Activated naive CD4-positive, alpha-beta T cell treated with anti-CD3 and anti-CD28 coated beads for 36 hours (primary cell): Measurements from ENCODE around the gene DNAJC27. TPM values are rescaled to one million over a fixed set of nuclear protein-coding genes. Genes with fewer than 3 reads are reported as not detected.

Source experiments
- CTCF ChIA-PET: fragments of 350-600 bp; sonication (Branson Sonifier 250); formaldehyde crosslinking; loops from one replicate; lab custom pipeline; 2021; ENCODE audit warnings: antibody characterized with exemption; lab: Charles Lee
- DNase-seq: peaks from one replicate; pipeline ENCODE4 v3.0.0-alpha.2; 2020
- H3K27ac Mint-ChIP-seq: one replicate; pipeline ENCODE4 v1.8.0; 2021; ENCODE audit warnings: mild to moderate bottlenecking, mixed read lengths
- H3K27me3 Mint-ChIP-seq: one replicate; pipeline ENCODE4 v1.8.0; 2021; ENCODE audit warnings: low read depth, mixed read lengths
- H3K36me3 Mint-ChIP-seq: one replicate; pipeline ENCODE4 v1.8.0; 2021; ENCODE audit warnings: low read depth, mixed read lengths
- H3K4me1 Mint-ChIP-seq: one replicate; pipeline ENCODE4 v1.8.0; 2021; ENCODE audit warnings: low read depth, mixed read lengths
- H3K4me3 Mint-ChIP-seq: one replicate; pipeline ENCODE4 v1.8.0; 2021; ENCODE audit warnings: mild to moderate bottlenecking, moderate library complexity, mixed read lengths
- H3K9me3 Mint-ChIP-seq: one replicate; pipeline ENCODE4 v1.8.0; 2021; ENCODE audit warnings: mixed read lengths
- intact Hi-C: fragments of 100-400 bp; cut with micrococcal nuclease; formaldehyde crosslinking; loops from one replicate; pipeline ENCODE4 v1.15.1; 2023
- total RNA-seq, 2 experiments: library from RNA; stranded (reverse); gene quantifications; one replicate each; pipeline ENCODE4 v1.2.3, GENCODE V29; 2021

DNAJC27 gene
- total RNA-seq, 2 experiments from 2014 or later: 5.3 to 6.0 TPM

- H3K27me3 Mint-ChIP-seq: no peaks in the 10 kb centered on the region
- intact Hi-C loops: no loop called here
- no peak for DNase-seq
- no peaks in the 10 kb centered on the region for H3K9me3 Mint-ChIP-seq
- H3K4me1 Mint-ChIP-seq: peaks cover 26% of the 10 kb centered on the region
- CTCF ChIA-PET: no interaction called here
- H3K36me3 Mint-ChIP-seq: peaks cover 52% of the 10 kb centered on the region
- H3K4me3 Mint-ChIP-seq: no peak overlapping the region
- H3K27ac Mint-ChIP-seq: no peak overlapping the region
These were observed 56.6 kb downstream of the DNAJC27 start for GRCh38 chr2:24915175-24915574.

DNA sequence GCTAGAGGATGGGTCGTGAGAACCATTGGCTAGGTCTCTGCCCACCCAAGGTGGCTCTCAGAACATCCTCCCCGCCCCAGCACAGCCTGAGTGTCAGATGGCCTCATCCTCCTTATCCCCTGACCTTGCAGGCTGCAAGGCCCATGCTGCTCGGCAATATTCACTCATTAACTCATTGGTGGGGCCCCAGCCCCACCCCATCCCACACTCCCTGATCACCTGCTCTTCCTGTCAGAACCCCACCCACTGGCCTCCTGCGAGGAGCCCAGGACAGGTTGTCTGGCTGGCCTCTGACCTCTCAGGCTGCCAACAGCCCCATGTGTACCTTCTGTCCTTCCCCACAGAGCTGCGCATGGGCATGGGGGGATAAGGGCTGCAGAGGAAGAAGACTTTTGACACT is 57.0 kb downstream of the DNAJC27 start:
- intact Hi-C loops: no loop called here
- Mint-ChIP-seq H3K36me3 (peaks cover 56% of the 10 kb centered on the region), H3K27ac (no peak overlapping the region), H3K4me1 (peaks cover 28% of the 10 kb centered on the region), H3K27me3 (no peaks in the 10 kb centered on the region), H3K4me3 (no peak overlapping the region), H3K9me3 (no peaks in the 10 kb centered on the region)
- DNase-seq: no peak
- CTCF ChIA-PET: no interaction called here

GRCh38 chr2:24913911-24914310 is 57.8 kb downstream of the DNAJC27 start:
- Mint-ChIP-seq H3K4me3 (no peak overlapping the region), H3K27me3 (no peaks in the 10 kb centered on the region), H3K4me1 (peaks cover 25% of the 10 kb centered on the region), H3K9me3 (no peaks in the 10 kb centered on the region), H3K27ac (no peak overlapping the region), H3K36me3 (peaks cover 58% of the 10 kb centered on the region)
- intact Hi-C loops: no loop called here
- no peak for DNase-seq
- CTCF ChIA-PET: no interaction called here

GRCh38 chr2:24912986-24913385 is 58.8 kb downstream of the DNAJC27 start:
- DNase-seq: no peak
- H3K36me3 Mint-ChIP-seq: peaks cover 56% of the 10 kb centered on the region
- CTCF ChIA-PET: no interaction called here

GRCh38 chr2:24912523-24912922 is 59.2 kb downstream of the DNAJC27 start:
- no peaks in the 10 kb centered on the region for H3K9me3 Mint-ChIP-seq
- intact Hi-C loops: no loop called here
- H3K4me1 Mint-ChIP-seq: peaks cover 17% of the 10 kb centered on the region
- H3K4me3 Mint-ChIP-seq: no peak overlapping the region
- CTCF ChIA-PET: no interaction called here
- no peak for DNase-seq
- H3K36me3 Mint-ChIP-seq: peaks cover 52% of the 10 kb centered on the region
- H3K27ac Mint-ChIP-seq: no peak overlapping the region
- H3K27me3 Mint-ChIP-seq: no peaks in the 10 kb centered on the region

More at GRCh38 chr2:24912986-24913385, 58.8 kb downstream of the DNAJC27 start:
- Mint-ChIP-seq H3K4me1 (peaks cover 22% of the 10 kb centered on the region), H3K27ac (no peak overlapping the region), H3K4me3 (no peak overlapping the region), H3K27me3 (no peaks in the 10 kb centered on the region), H3K9me3 (no peaks in the 10 kb centered on the region)
- intact Hi-C loops: no loop called here

GRCh38 chr2:24910245-24910644 is 61.5 kb downstream of the DNAJC27 start:
- Mint-ChIP-seq H3K27me3 (no peaks in the 10 kb centered on the region), H3K4me3 (no peak overlapping the region), H3K4me1 (peaks cover 8% of the 10 kb centered on the region), H3K27ac (no peak overlapping the region), H3K36me3 (peaks cover 53% of the 10 kb centered on the region), H3K9me3 (no peaks in the 10 kb centered on the region)
- DNase-seq: no peak
- intact Hi-C loops: no loop called here
- CTCF ChIA-PET: no interaction called here

GRCh38 chr2:24909555-24910177 is 62.1 kb downstream of the DNAJC27 start:
- no peak overlapping the region for H3K4me3 Mint-ChIP-seq
- H3K4me1 Mint-ChIP-seq: peaks cover 7% of the 10 kb centered on the region
- CTCF ChIA-PET: no interaction called here

GRCh38 chr2:24908461-24908901 is 63.3 kb downstream of the DNAJC27 start:
- CTCF ChIA-PET: no interaction called here
- Mint-ChIP-seq H3K4me3 (no peak overlapping the region), H3K27me3 (no peaks in the 10 kb centered on the region), H3K36me3 (peaks cover 52% of the 10 kb centered on the region), H3K4me1 (peaks cover 6% of the 10 kb centered on the region), H3K27ac (no peak overlapping the region), H3K9me3 (no peaks in the 10 kb centered on the region)
- DNase-seq: no peak
- intact Hi-C loops: no loop called here

More at GRCh38 chr2:24909555-24910177, 62.1 kb downstream of the DNAJC27 start:
- peaks cover 51% of the 10 kb centered on the region for H3K36me3 Mint-ChIP-seq
- DNase-seq: no peak
- H3K9me3 Mint-ChIP-seq: no peaks in the 10 kb centered on the region
- H3K27me3 Mint-ChIP-seq: no peaks in the 10 kb centered on the region
- intact Hi-C loops: no loop called here
- peak overlapping the region; percentile 28 for H3K27ac Mint-ChIP-seq

DNA sequence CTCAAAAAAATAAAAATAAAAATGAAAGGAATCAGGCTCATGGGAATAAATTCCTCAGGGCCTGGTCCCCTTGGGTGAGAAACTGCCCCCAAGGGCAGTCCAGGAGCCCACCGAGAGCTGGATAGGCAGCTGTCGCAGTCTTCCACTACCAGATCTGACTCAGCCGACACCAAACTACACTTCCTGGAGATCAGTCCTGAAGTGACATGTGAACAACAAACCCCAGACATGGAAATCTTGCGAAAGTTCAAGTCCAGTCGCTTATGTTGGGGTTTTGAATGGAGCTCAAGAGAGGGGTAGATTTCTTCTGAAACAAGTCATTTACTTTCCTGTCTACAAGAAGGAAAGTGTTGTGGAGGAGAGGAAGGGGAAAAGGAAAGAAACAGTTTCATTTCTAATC is 64.6 kb downstream of the DNAJC27 start:
- peaks cover 52% of the 10 kb centered on the region for H3K36me3 Mint-ChIP-seq
- H3K4me3 Mint-ChIP-seq: no peak overlapping the region
- no peaks in the 10 kb centered on the region for H3K9me3 Mint-ChIP-seq
- CTCF ChIA-PET: no interaction called here
- no peak overlapping the region for H3K27ac Mint-ChIP-seq
- H3K27me3 Mint-ChIP-seq: no peaks in the 10 kb centered on the region
- H3K4me1 Mint-ChIP-seq: peaks cover 6% of the 10 kb centered on the region
- DNase-seq: no peak
- intact Hi-C loops: no loop called here

DNA sequence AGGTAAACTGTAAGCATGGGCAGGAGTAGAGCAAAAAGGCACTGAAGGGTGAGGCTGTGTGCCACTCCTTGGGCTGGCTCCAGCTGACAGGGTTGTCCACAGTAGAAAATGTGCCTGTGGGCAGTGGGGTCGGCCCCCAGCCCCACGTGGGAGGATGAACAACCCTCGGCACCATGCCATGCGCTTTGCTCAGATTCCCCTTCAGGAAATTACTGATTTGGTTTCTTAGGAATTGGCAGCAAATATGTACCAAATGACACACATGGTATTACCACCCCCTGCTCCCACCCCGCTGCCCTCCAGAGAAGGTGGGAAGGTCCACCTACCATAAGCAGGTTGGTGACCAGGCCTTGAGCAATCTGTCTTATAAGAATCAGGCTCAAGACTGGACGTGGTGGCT is 65.3 kb downstream of the DNAJC27 start:
- H3K9me3 Mint-ChIP-seq: no peaks in the 10 kb centered on the region

DNA sequence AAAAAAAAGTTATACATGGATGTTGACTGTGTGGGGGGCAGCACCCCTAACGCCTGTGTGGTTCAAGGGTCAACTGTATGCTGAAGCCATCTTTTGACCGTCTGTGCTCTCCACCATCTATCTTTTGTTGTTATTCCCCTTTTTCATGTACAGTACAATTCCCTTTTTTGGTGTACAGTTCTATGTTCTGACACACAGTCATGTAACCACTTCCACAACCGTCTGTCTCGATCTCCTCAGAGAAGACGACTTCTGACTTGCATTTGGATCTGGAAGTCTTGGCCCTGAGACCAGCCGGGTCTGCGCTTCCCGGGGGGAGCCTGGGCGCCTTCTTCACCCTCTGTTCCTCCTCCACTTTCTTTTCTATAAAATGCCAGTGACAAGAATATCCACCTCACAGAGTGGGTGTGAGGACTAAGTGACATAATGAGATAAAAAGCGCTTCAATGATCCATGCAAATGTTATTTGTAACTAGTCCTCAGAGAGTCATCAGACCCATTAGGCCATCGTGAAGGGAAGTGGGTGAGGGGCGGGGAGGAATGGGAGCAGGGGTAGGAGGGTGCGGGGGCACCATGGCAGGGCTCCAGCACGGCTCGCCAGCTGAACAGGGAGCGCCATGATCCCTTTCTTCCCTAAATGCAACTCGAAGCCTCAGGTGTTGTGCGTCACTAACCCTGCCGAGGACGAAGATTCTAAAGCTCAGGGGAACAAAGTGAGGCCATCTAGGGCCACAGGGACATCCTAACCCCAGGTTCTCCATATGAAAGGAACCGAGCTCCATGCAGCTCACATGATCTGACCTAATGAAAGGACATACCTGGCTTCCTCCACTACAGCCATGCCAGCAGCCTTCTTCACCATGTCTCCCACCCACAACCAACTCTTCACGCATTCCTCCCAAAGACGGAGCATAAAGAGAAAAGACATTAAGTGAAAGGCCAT is 68.3 kb downstream of the DNAJC27 start:
- intact Hi-C loops: no loop called here
- CTCF ChIA-PET: no interaction called here
- no peak overlapping the region for H3K4me3 Mint-ChIP-seq

More for the DNA sequence above, 65.3 kb downstream of the DNAJC27 start:
- no peaks in the 10 kb centered on the region for H3K27me3 Mint-ChIP-seq
- H3K27ac Mint-ChIP-seq: no peak overlapping the region
- intact Hi-C loops: no loop called here
- peaks cover 6% of the 10 kb centered on the region for H3K4me1 Mint-ChIP-seq
- H3K36me3 Mint-ChIP-seq: peaks cover 47% of the 10 kb centered on the region
- CTCF ChIA-PET: interaction anchor here (0.7 kb wide), 1 partner anchor 1637 kb away, joined by 7 read pairs; no protein-coding TSS in a partner anchor
- no peak for DNase-seq
- no peak overlapping the region for H3K4me3 Mint-ChIP-seq

GRCh38 chr2:24899361-24899910 is 72.3 kb downstream of the DNAJC27 start:
- intact Hi-C loops: no loop called here
- H3K27me3 Mint-ChIP-seq: no peaks in the 10 kb centered on the region
- CTCF ChIA-PET: no interaction called here
- H3K4me1 Mint-ChIP-seq: no peaks in the 10 kb centered on the region
- DNase-seq: no peak
- no peak overlapping the region for H3K4me3 Mint-ChIP-seq
- H3K36me3 Mint-ChIP-seq: peaks cover 64% of the 10 kb centered on the region
- no peak overlapping the region for H3K27ac Mint-ChIP-seq
- H3K9me3 Mint-ChIP-seq: peaks cover 28% of the 10 kb centered on the region

More for the DNA sequence above, 68.3 kb downstream of the DNAJC27 start:
- peaks cover 39% of the 10 kb centered on the region for H3K36me3 Mint-ChIP-seq
- H3K27me3 Mint-ChIP-seq: no peaks in the 10 kb centered on the region
- H3K27ac Mint-ChIP-seq: no peak overlapping the region
- H3K9me3 Mint-ChIP-seq: no peaks in the 10 kb centered on the region
- peaks cover 1% of the 10 kb centered on the region for H3K4me1 Mint-ChIP-seq
- no peak for DNase-seq
